Heart left ventricle (tissue), 16 donors: ENCODE measurements around the gene NFKBIE. TPM values are rescaled to one million over a fixed set of nuclear protein-coding genes. Genes with fewer than 3 reads are reported as not detected.

ENCODE experiments used
- ATAC-seq, 4 donors: fragments of 200-7000 bp; cut with Tn5 transposase; one replicate each; pipeline ENCODE4 v1.9.1; 2020 to 2022; ENCODE audit warnings: moderate library complexity in 4 of 4, mild to moderate bottlenecking in 3 of 4, moderate number of reproducible peaks in 1 of 4
- DNase-seq, 5 donors: peaks; one replicate each; pipeline ENCODE4 v3.0.0-alpha.2; 2020
- H3K27ac ChIP-seq, 12 donors: fragments of 200-600 bp; sonication (generic) in 4 of 12; one replicate each; pipeline versions ENCODE4 v1.5.0 to v1.8.0; 2016 to 2022; ENCODE audit warnings: mild to moderate bottlenecking in 2 of 12
- H3K27me3 ChIP-seq, 9 donors: fragments of 200-600 bp; sonication (generic) in 2 of 9; one replicate each; pipeline versions ENCODE4 v1.5.1 to v1.8.0; 2016 to 2022; ENCODE audit warnings: mild to moderate bottlenecking in 3 of 9
- H3K36me3 ChIP-seq, 9 donors: fragments of 200-600 bp; sonication (generic) in 2 of 9; one replicate each; pipeline versions ENCODE4 v1.5.0 to v1.8.0; 2018 to 2022; ENCODE audit warnings: mild to moderate bottlenecking in 2 of 9
- H3K4me1 ChIP-seq, 12 donors: fragments of 200-600 bp; sonication (generic) in 4 of 12; one replicate each; pipeline versions ENCODE4 v1.5.0 to v1.8.0; 2016 to 2022; ENCODE audit warnings: mild to moderate bottlenecking in 3 of 12
- H3K4me3 ChIP-seq, 12 donors: fragments of 200-600 bp; sonication (generic) in 4 of 12; one replicate each; pipeline versions ENCODE4 v1.5.0 to v1.8.0; 2017 to 2022; ENCODE audit warnings: mild to moderate bottlenecking in 9 of 12, moderate library complexity in 4 of 12
- H3K9me3 ChIP-seq, 12 donors: fragments of 200-600 bp; sonication (generic) in 4 of 12; one replicate each; pipeline versions ENCODE4 v1.5.0 to v1.8.0; 2016 to 2022; ENCODE audit warnings: mild to moderate bottlenecking in 1 of 12
- CTCF ChIP-seq, 12 donors: fragments of 200-600 bp; sonication (generic) in 4 of 12; IDR thresholded peaks; one replicate each; pipeline versions ENCODE4 v1.5.0 to v1.8.0; 2018 to 2022; ENCODE audit warnings: antibody characterized with exemption in 12 of 12, mild to moderate bottlenecking in 5 of 12
- POLR2A ChIP-seq, 2 donors: fragments of 450-650 bp; IDR thresholded peaks; one replicate each; pipeline ENCODE4 v1.6.1; 2017; ENCODE audit warnings: antibody characterized with exemption in 2 of 2, mild to moderate bottlenecking in 2 of 2, moderate library complexity in 2 of 2
- WGBS, 4 donors: extraction: QIAGEN DNeasy Blood & Tissue Kit in 2 of 4; methylation state at CpG; one replicate each; pipeline versions ENCODE4 v1.1.5 to v1.1.7; 2013 to 2018; 5-methylcytosine and 5-hydroxymethylcytosine counted together
- intact Hi-C, 10 donors: fragments of 100-400 bp; cut with DNase I; formaldehyde crosslinking; loops; one replicate each; pipeline versions ENCODE4 v1.11.1 to v1.14.2; 2022
- polyA plus RNA-seq, 2 donors: library from polyadenylated mRNA; stranded (reverse); fragments of 200-250 nt; gene quantifications; one replicate each; pipeline ENCODE4 v1.2.3, GENCODE V29; 2013
- total RNA-seq, 9 donors: library from RNA; depleted of rRNA in 2 of 9; stranded (reverse); fragments of >200 nt in 2 of 9; fragmentation: NEBNext Ultra II Directional in 3 of 9; extraction: Animal tissue kit (Norgen Biotek cat#: 25700) in 3 of 9; gene quantifications; one replicate each; pipeline versions ENCODE4 v1.1.0 to v1.2.4, GENCODE V29; 2016 to 2023
- donor health status: ischemic (EF 13 %, LVEDD 7.1; RV severe dilation, severe dysfunction).
- donor health status: healthy with polysubstance abuse.
- donor health status: DM: no; HTN: yes; CAD: no.
- donor health status: DM: no; HTN: no; CAD: no.
- donor health status: ischemic (EF 25% LVEDD 6.9; RV normal size, moderate dysfunction).
- donor health status: ischemic (EF 25% LVEDD 5.7; RV mildly dilated, moderate dysfunction).
- donor health status: healthy.
- donor health status: DM: yes; HTN: yes; CAD: no.
- donor health status: ischemic (EF 35%, LVEDD 5.7; RV mildly dilated, moderate dysfunction).
- donor health status: nonischemic (EF 11% LVEDD 7.7; RV severe dilation, severe dysfunction).
- donor health status: DM: yes; HTN: yes; CAD: no.
- donor health status: PGD.
- donor health status: ischemic (EF 29% LVEDD 5.4; RV normal size, mild dysfunction).
- donor health status: nonischemic (EF 23%, LVEDD 6.1; RV moderate dilation, normal function).

NFKBIE gene
- total and polyA plus RNA-seq, 11 donors = 2.5 to 13.1 (median 4.0) TPM

- intact Hi-C loops = no loop called here
- Histone ChIP-seq H3K9me3 (no peaks in the 10 kb centered on the region), H3K4me1 (peaks cover 0 to 18% (median 13%) of the 10 kb centered on the region in 12 donors), H3K27ac (no peak overlapping the region), H3K4me3 (peak overlapping the region in 4 of 12 donors; percentile 55 to 63 (median 58)), H3K27me3 (peaks cover 11 to 47% (median 35%) of the 10 kb centered on the region in 9 donors), H3K36me3 (peaks cover 0 to 33% (median 27%) of the 10 kb centered on the region in 9 donors)
- peak in 3 of 4 donors; percentile 10 to 28 (median 14) for ATAC-seq
- TF ChIP-seq POLR2A (IDR thresholded peaks at IDR 0.05) (no peak), CTCF (IDR thresholded peaks at IDR 0.05) (no peak)
- no peak for DNase-seq
- 39 to 51% (median 41%) methylated on average over 13 to 20 of the region's 20 CpGs for WGBS, 4 donors
Observed at GRCh38 chr6:44298055-44298803, 32.9 kb upstream of the NFKBIE start.

GRCh38 chr6:44297063-44298038 lies 32.0 kb upstream of the NFKBIE start:
- TF ChIP-seq CTCF (IDR thresholded peaks at IDR 0.05) (no peak), POLR2A (IDR thresholded peaks at IDR 0.05) (no peak)
- H3K4me3 ChIP-seq = peak overlapping the region; percentile 11 to 64 (median 54)
- H3K9me3 ChIP-seq = no peaks in the 10 kb centered on the region
- H3K27me3 ChIP-seq = peaks cover 13 to 56% (median 44%) of the 10 kb centered on the region in 9 donors
- ATAC-seq (peak in 3 of 4 donors; percentile 56 to 75 (median 73)), DNase-seq (peak in 3 of 5 donors; percentile 30 to 60 (median 37))
- no peak overlapping the region for H3K27ac ChIP-seq
- peaks cover 0 to 18% (median 13%) of the 10 kb centered on the region in 12 donors for H3K4me1 ChIP-seq
- 0 to 1% (median 1%) methylated on average over 56 to 86 of the region's 86 CpGs for WGBS, 4 donors
- intact Hi-C loops = no loop called here
- H3K36me3 ChIP-seq = peaks cover 0 to 24% (median 18%) of the 10 kb centered on the region in 9 donors

GRCh38 chr6:44294832-44295791 lies 29.8 kb upstream of the NFKBIE start:
- H3K4me3 ChIP-seq = no peak overlapping the region
- no peak for TF ChIP-seq POLR2A (IDR thresholded peaks at IDR 0.05)
- 66 to 74% (median 70%) methylated on average over 7 of the region's 7 CpGs for WGBS, 4 donors
- intact Hi-C loops = no loop called here
- peaks cover 0 to 18% (median 13%) of the 10 kb centered on the region in 12 donors for H3K4me1 ChIP-seq
- H3K27me3 ChIP-seq = peaks cover 22 to 78% (median 60%) of the 10 kb centered on the region in 9 donors
- H3K36me3 ChIP-seq = peaks cover 0 to 2% (median 0%) of the 10 kb centered on the region in 9 donors
- no peaks in the 10 kb centered on the region for H3K9me3 ChIP-seq
- ATAC-seq (no peak), DNase-seq (peak in 1 of 5 donors; percentile 18)
- H3K27ac ChIP-seq = no peak overlapping the region
